H4 (cell line): Measurements from ENCODE around the gene CFAP20. TPM values are rescaled to one million over a fixed set of nuclear protein-coding genes. Genes with fewer than 3 reads are reported as not detected.

Experiments
- DNase-seq: peaks from one replicate; pipeline ENCODE4 v3.0.0-alpha.2; 2015; ENCODE audit warnings: low spot score
- total RNA-seq: library from RNA; depleted of rRNA; stranded (reverse); fragments of >200 nt; shearing (Covaris generic); gene quantifications from 2 replicates; pipeline ENCODE4 v1.2.3, GENCODE V29; 2014; rRNA removed

The CFAP20 gene
- 89.4 and 100 TPM in 2 replicates for total RNA-seq

GRCh38 chr16:58129097-58129936 lies at the start of gene CFAP20:
Gene CFAP20 (minus strand): TSS chr16:58129381. CDS start chr16:58129115, 266 bp downstream.
- peak; percentile 99 for DNase-seq

- no peak for DNase-seq
Observed at GRCh38 chr16:58177353-58177710, 48.2 kb upstream of the CFAP20 start.

- DNase-seq: no peak
Observed at GRCh38 chr16:58176608-58177352, 47.6 kb upstream of the CFAP20 start.

GRCh38 chr16:58170223-58170622 lies 41.0 kb upstream of the CFAP20 start:
- DNase-seq: no peak

GRCh38 chr16:58160855-58161254 lies 31.7 kb upstream of the CFAP20 start:
- DNase-seq: no peak

- no peak for DNase-seq
Observed at GRCh38 chr16:58158725-58159124, 29.5 kb upstream of the CFAP20 start.

GRCh38 chr16:58157951-58158540 lies 28.9 kb upstream of the CFAP20 start:
- no peak for DNase-seq

GRCh38 chr16:58157239-58157638 lies 28.1 kb upstream of the CFAP20 start:
- no peak for DNase-seq

GRCh38 chr16:58155839-58156238 lies 26.7 kb upstream of the CFAP20 start:
- DNase-seq: no peak

- no peak for DNase-seq
Observed at GRCh38 chr16:58154345-58154744, 25.2 kb upstream of the CFAP20 start.

- no peak for DNase-seq
Observed at GRCh38 chr16:58152246-58152868, 23.2 kb upstream of the CFAP20 start.

GRCh38 chr16:58148526-58148925 lies 19.3 kb upstream of the CFAP20 start:
- DNase-seq: no peak

- DNase-seq: no peak
Observed at GRCh38 chr16:58148099-58148498, 18.9 kb upstream of the CFAP20 start.

- no peak for DNase-seq
Observed at GRCh38 chr16:58138852-58139251, 9.7 kb upstream of the CFAP20 start.

GRCh38 chr16:58137581-58137980 lies 8.4 kb upstream of the CFAP20 start:
- DNase-seq: no peak

- DNase-seq: no peak
Observed at GRCh38 chr16:58128711-58129096, 477 bp downstream of the CFAP20 start.

- no peak for DNase-seq
Observed at GRCh38 chr16:58128181-58128631, 975 bp downstream of the CFAP20 start.

GRCh38 chr16:58127634-58128033 lies 1.5 kb downstream of the CFAP20 start:
- no peak for DNase-seq

- no peak for DNase-seq
Observed at GRCh38 chr16:58127033-58127556, 2.1 kb downstream of the CFAP20 start.

GRCh38 chr16:58126451-58126961 lies 2.7 kb downstream of the CFAP20 start:
- DNase-seq: no peak

- no peak for DNase-seq
Observed at GRCh38 chr16:58125781-58126335, 3.3 kb downstream of the CFAP20 start.
